Jurkat, Clone E6-1 (cell line): ENCODE results near the gene SESN3.
A peak's percentile ranks its signal among the peaks of the same experiment; 100 is the strongest.
"Not testable (repeated sequence)": the region's sequence is repeated elsewhere in the genome, so short reads cannot be mapped to it uniquely, and the experiment has no call there.

ENCODE experiments used
- DNase-seq: peaks from one replicate; pipeline ENCODE4 v3.0.0-alpha.2; 2011; ENCODE audit warnings: low read depth, low spot score
- H3K4me3 ChIP-seq: 2 replicates; pipeline ENCODE4 v1.5.1; 2011; ENCODE audit warnings: mild to moderate bottlenecking, low read length, control low read depth, moderate library complexity

The SESN3 gene

GRCh38 chr11:95229993-95230809 lies 801 bp downstream of the SESN3 start:
- peak overlapping the region; percentile 55 for H3K4me3 ChIP-seq
- DNase-seq, result no peak

DNA sequence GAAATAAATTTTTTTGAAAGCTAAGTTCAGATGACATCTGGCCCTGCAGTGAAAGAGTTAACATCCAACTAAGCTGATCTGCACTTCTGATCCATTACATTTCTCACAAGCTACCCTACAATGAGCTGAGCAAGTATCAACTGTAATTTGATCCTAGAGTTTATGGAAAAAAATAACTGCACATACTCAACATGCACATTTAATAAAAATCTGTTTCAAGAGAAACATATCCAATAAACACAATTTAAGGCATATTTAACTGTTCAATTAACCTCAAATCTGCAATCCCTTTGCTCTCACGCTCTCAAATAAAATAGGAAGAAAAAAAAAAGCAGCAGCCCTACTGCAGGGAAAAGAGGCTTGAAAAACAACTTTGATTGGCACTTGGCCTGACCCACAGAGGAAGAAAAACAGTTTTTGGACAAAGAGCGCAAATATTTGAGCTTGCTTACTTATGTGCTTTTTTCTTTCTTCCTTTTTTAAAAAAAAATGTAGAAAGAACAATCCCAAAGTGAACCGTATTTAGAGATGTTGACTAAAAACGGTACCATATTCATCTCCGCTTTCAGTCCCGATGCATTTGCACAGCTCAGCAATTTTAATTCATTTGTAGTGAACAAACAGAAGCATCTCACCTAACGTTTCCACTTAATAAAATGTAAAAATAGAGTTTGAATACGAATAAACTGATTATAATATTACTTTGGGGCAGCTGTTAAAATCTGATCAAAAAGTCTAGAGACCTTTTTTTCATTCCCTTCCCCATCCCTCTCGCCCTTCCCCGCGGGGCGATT lies 1.6 kb downstream of the SESN3 start:
- no peak overlapping the region for H3K4me3 ChIP-seq
- DNase-seq, result no peak

DNA sequence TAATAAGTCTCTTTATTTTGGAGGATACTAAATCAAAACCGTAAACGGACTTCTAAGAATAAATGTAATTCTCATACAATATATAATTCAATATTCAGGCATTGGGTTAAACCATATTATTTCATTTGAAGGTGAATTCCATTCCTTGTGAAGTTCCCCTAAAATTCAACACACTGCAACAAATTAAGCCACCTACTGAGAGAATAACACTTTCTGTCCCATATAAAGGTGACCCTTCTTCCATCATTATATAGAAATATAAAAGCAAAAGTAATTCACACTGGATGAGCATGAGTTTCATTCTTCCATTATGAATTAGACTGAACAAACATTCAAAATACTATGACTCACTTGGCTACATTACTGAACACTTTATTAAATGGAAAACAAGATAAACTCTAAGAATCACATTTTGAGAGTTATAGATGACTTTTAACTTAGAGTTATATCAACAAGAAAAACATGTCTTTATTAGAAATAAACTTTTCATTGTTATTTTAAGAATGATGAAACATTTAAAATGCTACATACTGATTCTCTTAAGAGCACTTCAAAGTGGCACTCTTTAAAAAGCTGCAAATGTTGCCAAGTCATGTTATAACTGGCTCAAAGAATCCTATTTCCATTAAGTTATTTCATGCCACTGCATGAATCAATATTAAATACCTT lies 2.8 kb downstream of the SESN3 start:
- no peak overlapping the region for H3K4me3 ChIP-seq
- no peak for DNase-seq

- DNase-seq, H3K4me3 ChIP-seq: not testable (repeated sequence)
Observed at GRCh38 chr11:95227060-95227459, 3.9 kb downstream of the SESN3 start.

DNA sequence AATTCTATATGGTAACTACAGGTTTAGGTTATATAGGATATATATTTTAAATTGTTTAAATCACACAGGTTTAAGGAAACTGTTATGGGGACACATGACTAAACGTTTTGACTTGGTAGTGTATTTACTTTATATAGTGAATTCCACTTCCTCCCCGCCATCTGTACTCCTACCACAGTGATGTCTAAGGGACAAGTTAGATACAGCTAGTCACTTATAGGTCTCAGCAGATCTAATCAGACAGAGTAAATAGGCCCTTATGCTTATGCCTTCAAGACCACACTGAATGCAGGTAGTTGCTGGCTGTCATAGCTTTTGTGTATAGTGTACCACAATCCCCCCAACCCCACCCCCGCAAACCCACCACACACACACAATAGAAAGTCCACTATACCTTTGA lies 8.2 kb downstream of the SESN3 start:
- H3K4me3 ChIP-seq, result no peak overlapping the region
- DNase-seq, result peak; percentile 15

- no peak overlapping the region for H3K4me3 ChIP-seq
- no peak for DNase-seq
Observed at GRCh38 chr11:95219599-95219998, 11.4 kb downstream of the SESN3 start.

DNA sequence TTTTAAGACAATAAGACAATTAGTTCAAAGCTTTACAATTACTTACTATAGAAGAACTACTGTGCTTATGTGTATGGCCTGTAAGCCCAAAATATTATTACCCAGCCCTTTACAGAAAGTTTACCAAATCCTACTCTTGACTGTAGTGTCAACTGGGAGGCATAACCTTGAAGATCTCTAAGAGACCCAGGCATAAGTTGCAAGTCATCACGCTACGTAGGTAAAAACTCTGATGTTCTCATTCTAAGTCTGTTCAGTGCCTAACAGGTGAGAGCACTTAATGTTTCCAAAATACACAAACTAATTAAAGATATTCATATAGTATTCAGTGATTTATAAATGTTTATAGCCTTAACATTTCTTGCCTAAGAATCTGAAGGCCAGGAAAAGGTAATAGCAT lies 12.9 kb downstream of the SESN3 start:
- H3K4me3 ChIP-seq, result no peak overlapping the region
- DNase-seq, result no peak

DNA sequence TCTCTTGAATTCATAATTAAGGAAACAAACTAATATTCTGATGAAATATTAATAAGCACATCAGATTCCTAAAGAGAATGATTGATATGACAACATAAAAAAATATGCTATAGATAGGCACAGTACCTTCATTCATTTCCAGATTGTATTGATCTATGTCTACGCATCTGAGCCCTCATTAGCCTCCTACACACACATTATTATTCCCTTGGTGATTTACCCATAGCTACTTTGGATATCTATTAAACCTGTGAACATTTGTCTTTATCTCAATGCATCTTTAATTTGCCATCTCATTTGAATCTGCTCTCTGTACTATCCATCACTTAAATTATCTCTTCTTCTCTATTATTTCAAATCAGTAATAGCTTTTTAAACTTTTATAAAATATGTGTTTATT lies 18.4 kb downstream of the SESN3 start:
- DNase-seq, result no peak
- H3K4me3 ChIP-seq, result no peak overlapping the region

DNA sequence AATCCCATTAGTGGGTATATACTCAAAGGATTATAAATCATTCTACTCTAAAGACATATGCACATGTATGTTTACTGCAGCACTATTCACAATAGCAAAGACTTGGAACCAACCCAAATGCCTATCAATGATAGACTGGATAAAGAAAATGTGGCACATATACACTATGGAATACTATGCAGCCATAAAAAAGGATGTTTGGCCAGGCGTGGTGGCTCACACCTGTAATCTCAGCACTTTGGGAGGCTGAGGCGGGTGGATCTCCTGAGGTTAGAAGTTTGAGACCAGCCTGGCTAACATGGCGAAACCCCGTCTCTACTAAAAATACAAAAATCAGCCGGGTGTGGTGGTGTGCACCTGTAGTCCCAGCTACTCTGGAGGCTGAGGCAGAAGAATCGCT lies 21.5 kb downstream of the SESN3 start:
- H3K4me3 ChIP-seq, DNase-seq: not testable (repeated sequence)

DNA sequence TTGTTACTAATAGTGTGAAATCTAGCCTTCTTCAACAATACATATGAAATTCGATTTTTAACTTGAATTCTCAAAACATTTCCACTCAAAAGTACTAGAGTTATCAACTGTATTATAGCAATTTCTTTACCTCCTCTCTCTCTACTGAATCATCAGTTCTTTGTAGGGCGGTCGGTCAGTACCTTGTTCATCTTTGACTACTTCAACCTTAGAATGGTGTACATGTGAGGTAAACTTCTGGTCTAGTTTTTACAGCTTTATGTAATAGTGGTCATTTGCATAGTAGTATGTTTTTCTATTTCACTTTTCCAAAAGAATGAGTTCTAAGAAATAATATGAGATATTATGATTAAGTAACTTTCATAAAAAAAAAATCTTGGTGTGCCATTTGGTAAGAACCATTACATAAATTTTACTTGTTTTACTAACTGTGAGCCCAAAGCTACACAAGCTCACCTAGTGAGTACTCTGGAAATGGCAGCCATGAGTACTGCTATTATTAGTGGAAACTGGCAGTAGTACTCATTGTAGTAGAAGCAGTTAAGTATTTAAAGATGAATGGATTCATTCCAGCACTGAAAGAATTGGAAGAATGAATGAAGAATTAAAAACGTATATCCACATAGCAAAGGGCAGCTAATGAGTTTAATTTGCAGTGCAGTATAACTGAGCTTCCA lies 30.1 kb downstream of the SESN3 start:
- DNase-seq, result no peak
- H3K4me3 ChIP-seq, result no peak overlapping the region

GRCh38 chr11:95195831-95196230 lies 35.2 kb downstream of the SESN3 start:
- no peak overlapping the region for H3K4me3 ChIP-seq
- no peak for DNase-seq

GRCh38 chr11:95193541-95193940 lies 37.5 kb downstream of the SESN3 start:
- DNase-seq, result no peak
- H3K4me3 ChIP-seq, result no peak overlapping the region

DNA sequence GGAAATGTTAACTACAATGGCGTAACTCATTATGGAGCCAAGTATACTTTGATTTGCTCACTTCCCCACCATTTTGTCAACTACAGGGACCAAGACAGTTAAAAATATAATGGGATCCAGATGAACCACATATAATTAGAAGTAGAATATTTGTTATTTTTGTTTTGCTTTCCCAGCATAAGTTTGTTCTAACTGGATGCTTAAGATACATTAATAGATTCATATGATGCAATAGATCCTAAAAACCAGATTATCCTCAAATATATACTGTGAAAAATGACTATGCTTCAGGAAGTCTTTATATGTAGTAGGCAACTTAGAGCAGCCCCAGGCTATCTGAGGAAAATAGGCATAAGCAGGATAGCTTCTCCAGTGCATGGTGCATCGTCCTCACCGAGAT lies 38.3 kb downstream of the SESN3 start:
- DNase-seq, result no peak
- H3K4me3 ChIP-seq, result no peak overlapping the region

- H3K4me3 ChIP-seq, result no peak overlapping the region
- DNase-seq, result no peak
Observed at GRCh38 chr11:95187723-95188122, 43.3 kb downstream of the SESN3 start.

DNA sequence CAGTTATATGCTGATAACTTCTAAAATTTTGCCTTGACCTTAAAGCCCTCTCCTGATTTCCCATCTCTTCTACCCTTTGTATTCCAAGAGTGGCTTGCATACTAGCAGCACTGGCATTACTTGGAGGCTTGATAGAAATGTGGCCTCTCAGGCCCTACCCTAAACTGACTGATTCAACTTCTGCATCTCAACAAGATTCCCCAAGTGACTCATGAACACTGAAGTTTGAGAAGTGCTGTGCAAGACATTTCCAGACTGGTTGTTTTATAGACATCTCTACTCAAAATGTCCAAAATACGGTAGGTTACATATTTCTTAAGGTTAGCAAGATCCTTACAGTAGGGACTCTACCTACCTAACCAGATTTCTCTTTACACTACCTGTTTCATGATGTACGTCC lies 48.6 kb downstream of the SESN3 start:
- DNase-seq, result no peak

DNA sequence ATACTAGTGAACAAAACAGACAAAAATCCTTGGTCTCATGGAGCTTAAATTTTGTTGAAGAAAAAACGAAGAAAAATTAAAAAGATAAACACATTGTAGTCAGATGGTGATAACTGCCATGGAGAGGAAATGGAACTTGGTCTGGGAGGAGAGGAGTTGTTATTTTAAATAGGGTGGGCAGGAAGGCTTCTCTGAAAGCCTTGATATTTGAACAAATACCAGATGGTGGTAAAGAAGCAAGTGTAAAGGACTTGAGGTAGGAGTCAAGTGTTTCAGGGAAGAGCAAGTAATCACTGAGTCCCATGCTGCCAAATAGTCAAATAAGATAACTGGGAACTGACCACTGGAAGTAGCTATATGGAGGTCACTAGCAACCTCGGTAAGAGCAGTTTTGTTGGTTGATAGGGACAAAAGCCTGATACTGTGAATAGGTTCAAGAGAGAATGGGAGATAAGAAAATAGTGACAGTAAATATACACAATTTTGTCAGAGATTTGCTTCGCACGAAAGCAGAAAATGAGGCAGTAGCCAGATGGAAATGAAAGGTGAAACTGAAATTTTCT lies 55.1 kb downstream of the SESN3 start:
- no peak for DNase-seq
- no peak overlapping the region for H3K4me3 ChIP-seq

More for the DNA sequence above, 48.6 kb downstream of the SESN3 start:
- H3K4me3 ChIP-seq, result no peak overlapping the region

GRCh38 chr11:95170294-95170693 lies 60.7 kb downstream of the SESN3 start:
- no peak overlapping the region for H3K4me3 ChIP-seq
- no peak for DNase-seq

- H3K4me3 ChIP-seq, result no peak overlapping the region
- no peak for DNase-seq
Observed at GRCh38 chr11:95166781-95167180, 64.2 kb downstream of the SESN3 start.

- no peak overlapping the region for H3K4me3 ChIP-seq
- no peak for DNase-seq
Observed at GRCh38 chr11:95165638-95166037, 65.4 kb downstream of the SESN3 start.
